ENCODE results near the gene NPIPB12.
"Not testable (repeated sequence)": the region's sequence is repeated elsewhere in the genome, so short reads cannot be mapped to it uniquely, and the experiment has no call there.

NPIPB12 gene

DNA sequence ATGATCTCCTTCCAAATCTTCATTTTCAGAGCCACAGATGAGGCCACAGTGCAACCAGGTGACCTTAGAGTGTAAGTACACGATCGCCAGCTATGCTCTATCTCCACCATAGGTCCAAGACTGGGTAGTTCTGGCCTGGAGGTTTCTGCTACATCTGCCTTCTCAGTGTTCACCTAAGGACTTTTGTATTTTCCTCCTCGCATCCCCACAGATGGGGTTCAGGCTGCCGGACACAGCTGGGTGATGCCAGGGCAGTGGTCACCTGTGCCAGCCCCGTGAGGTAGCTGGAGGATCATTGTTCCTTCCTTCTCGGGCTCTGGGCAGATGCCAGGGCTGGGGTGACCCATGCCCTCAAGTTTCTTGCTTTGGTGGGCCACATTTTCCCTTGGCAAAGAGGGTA, at the start of gene NPIPB12:
NPIPB12 (minus strand) TSS at position 101 of the 400 bp plus-strand sequence.
- H3K4me3 Mint-ChIP-seq; H3K4me1 Mint-ChIP-seq (ENCODE audit: low read depth); H3K36me3 Mint-ChIP-seq (ENCODE audit: low read depth); H3K27ac Mint-ChIP-seq; H3K27me3 Mint-ChIP-seq; DNase-seq; H3K9me3 Mint-ChIP-seq: not testable (repeated sequence)

DNA sequence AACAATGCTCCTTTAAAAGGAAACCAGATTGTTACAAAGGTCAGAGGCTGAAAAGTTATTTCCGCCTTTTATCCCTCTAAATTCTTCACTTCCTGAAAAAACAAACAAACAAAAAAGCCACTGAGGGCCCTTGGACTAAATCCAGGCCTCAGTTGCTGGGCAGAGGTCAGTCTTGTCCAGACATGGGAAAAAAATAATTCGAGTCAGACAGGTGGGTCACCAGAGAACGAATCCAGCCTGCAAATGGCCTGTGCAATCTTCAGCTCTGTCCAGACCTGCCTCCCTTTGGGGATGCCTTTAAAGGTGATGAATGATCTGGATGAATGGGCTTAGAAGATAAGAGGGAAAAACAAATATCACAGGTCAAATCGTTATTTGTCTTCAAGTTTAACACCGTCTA, 15.3 kb upstream of the NPIPB12 start:
- H3K9me3 Mint-ChIP-seq; H3K4me3 Mint-ChIP-seq; H3K36me3 Mint-ChIP-seq (ENCODE audit: low read depth); H3K27me3 Mint-ChIP-seq; DNase-seq; H3K27ac Mint-ChIP-seq; H3K4me1 Mint-ChIP-seq (ENCODE audit: low read depth): not testable (repeated sequence)

GRCh38 chr16:29482276-29482675, 23.9 kb downstream of the NPIPB12 start:
- H3K4me1 Mint-ChIP-seq (ENCODE audit: low read depth); H3K36me3 Mint-ChIP-seq (ENCODE audit: low read depth); H3K27me3 Mint-ChIP-seq; H3K9me3 Mint-ChIP-seq; H3K27ac Mint-ChIP-seq; H3K4me3 Mint-ChIP-seq: not testable (repeated sequence)
- peak; percentile 16 for DNase-seq

- H3K4me3 Mint-ChIP-seq; H3K4me1 Mint-ChIP-seq (ENCODE audit: low read depth); H3K9me3 Mint-ChIP-seq; DNase-seq; H3K27me3 Mint-ChIP-seq; H3K36me3 Mint-ChIP-seq (ENCODE audit: low read depth); H3K27ac Mint-ChIP-seq: not testable (repeated sequence)
Measured at GRCh38 chr16:29472065-29472464, 34.1 kb downstream of the NPIPB12 start.

DNA sequence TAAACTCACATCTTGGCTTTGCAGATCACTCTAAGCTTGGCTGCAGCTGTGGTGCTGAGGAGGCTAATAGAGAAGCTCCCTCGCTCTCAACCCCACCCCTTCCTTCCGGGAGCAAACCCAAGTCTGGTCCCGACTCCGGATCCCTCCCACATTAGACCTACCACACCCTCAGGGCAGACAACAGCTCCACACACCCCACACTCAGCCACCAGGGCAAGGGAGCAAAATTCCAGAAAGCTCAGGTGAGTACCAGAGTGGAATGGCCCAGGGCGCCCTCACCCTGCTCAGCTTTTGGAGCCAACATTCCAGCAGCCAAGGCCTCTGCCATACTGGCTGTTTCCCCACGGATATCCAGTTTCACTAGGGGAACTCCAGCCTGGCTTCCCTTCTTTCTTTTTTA, 36.5 kb downstream of the NPIPB12 start:
- not testable (repeated sequence) for H3K36me3 Mint-ChIP-seq (ENCODE audit: low read depth); H3K9me3 Mint-ChIP-seq; H3K27me3 Mint-ChIP-seq; H3K27ac Mint-ChIP-seq; H3K4me1 Mint-ChIP-seq (ENCODE audit: low read depth); H3K4me3 Mint-ChIP-seq
- peak; percentile 45 for DNase-seq

DNA sequence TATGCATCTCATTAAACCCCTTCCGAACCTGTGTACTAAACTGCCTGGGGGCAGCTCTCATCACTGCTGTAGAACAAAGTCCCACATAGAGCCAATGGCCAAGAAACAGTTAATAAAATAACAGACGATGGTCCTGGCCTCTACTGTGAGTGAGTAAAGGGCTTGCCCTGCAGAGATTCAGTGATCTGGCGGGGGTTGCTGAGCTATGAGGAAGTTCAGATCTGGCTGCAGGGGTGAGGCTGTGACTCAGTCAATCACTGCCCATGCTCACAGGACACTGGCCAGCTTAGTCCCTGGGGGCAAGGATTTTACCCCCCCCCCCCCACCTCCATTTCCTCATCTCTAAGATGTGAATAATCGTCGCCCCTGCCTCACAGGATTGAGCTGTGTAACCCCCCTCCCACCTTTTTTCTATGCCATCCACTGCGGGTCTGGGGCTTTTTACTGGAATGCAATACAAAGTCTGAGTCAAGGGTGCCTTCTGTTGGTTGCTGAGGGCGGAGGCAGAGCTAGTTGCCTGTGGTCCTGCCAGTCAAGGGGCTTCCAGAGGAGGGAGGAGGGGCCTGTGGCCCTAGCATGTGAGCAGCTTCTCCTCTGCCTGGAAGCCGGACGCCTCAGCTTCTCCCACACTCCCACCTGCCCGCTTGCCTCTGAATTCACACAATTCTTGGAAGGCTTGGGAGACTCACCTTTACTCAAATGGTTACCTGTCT, 38.4 kb downstream of the NPIPB12 start:
- H3K27me3 Mint-ChIP-seq; DNase-seq; H3K4me3 Mint-ChIP-seq; H3K27ac Mint-ChIP-seq; H3K4me1 Mint-ChIP-seq (ENCODE audit: low read depth); H3K9me3 Mint-ChIP-seq; H3K36me3 Mint-ChIP-seq (ENCODE audit: low read depth): not testable (repeated sequence)

GRCh38 chr16:29466904-29467303, 39.3 kb downstream of the NPIPB12 start:
- H3K36me3 Mint-ChIP-seq (ENCODE audit: low read depth): not testable (repeated sequence)

GRCh38 chr16:29465985-29466824, 40.0 kb downstream of the NPIPB12 start:
- not testable (repeated sequence) for H3K4me1 Mint-ChIP-seq (ENCODE audit: low read depth); H3K4me3 Mint-ChIP-seq; H3K27me3 Mint-ChIP-seq; H3K27ac Mint-ChIP-seq; H3K9me3 Mint-ChIP-seq; DNase-seq; H3K36me3 Mint-ChIP-seq (ENCODE audit: low read depth)

More at GRCh38 chr16:29466904-29467303, 39.3 kb downstream of the NPIPB12 start:
- not testable (repeated sequence) for H3K4me1 Mint-ChIP-seq (ENCODE audit: low read depth); H3K27ac Mint-ChIP-seq; H3K4me3 Mint-ChIP-seq; H3K9me3 Mint-ChIP-seq; DNase-seq; H3K27me3 Mint-ChIP-seq

GRCh38 chr16:29460647-29461030, 45.6 kb downstream of the NPIPB12 start:
- H3K4me1 Mint-ChIP-seq (ENCODE audit: low read depth); H3K4me3 Mint-ChIP-seq; H3K36me3 Mint-ChIP-seq (ENCODE audit: low read depth); H3K27ac Mint-ChIP-seq; H3K9me3 Mint-ChIP-seq; DNase-seq; H3K27me3 Mint-ChIP-seq: not testable (repeated sequence)

- not testable (repeated sequence) for H3K27me3 Mint-ChIP-seq; DNase-seq; H3K36me3 Mint-ChIP-seq (ENCODE audit: low read depth); H3K27ac Mint-ChIP-seq; H3K4me3 Mint-ChIP-seq; H3K9me3 Mint-ChIP-seq; H3K4me1 Mint-ChIP-seq (ENCODE audit: low read depth)
Measured at GRCh38 chr16:29459706-29460646, 46.2 kb downstream of the NPIPB12 start, which contains the start of gene SULT1A4. Gene SULT1A4, plus strand, starts transcription at chr16:29459913. Its CDS starts 1,473 bp downstream, at chr16:29461386.

GRCh38 chr16:29457660-29458059, 48.5 kb downstream of the NPIPB12 start:
- H3K4me3 Mint-ChIP-seq; H3K36me3 Mint-ChIP-seq (ENCODE audit: low read depth); H3K9me3 Mint-ChIP-seq; H3K27ac Mint-ChIP-seq; H3K4me1 Mint-ChIP-seq (ENCODE audit: low read depth); H3K27me3 Mint-ChIP-seq; DNase-seq: not testable (repeated sequence)

GRCh38 chr16:29454828-29455227, 51.4 kb downstream of the NPIPB12 start:
- not testable (repeated sequence) for H3K27ac Mint-ChIP-seq; H3K4me3 Mint-ChIP-seq; DNase-seq; H3K9me3 Mint-ChIP-seq; H3K36me3 Mint-ChIP-seq (ENCODE audit: low read depth); H3K4me1 Mint-ChIP-seq (ENCODE audit: low read depth); H3K27me3 Mint-ChIP-seq

DNA sequence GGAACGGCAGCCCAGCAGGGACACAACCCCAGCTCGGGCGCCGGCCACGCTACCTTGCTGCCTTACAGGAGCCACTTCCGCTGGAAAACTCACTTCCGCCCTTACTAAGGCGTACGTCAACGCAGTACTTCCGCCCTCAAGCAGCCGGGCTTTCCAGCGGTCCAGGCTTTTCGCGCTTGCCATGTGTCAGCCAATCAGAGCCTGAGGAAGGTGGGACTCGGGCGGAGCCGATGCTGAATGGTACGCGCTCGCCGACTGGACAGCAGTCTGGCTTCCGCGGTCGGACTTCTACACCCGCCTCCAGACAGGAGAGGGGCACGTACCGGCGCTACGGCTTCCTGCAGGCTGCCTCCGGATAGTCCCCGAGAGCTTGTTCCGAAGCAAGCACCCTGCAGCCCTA, 51.9 kb downstream of the NPIPB12 start, which contains the start of the genes BOLA2 and SLX1B:
BOLA2 (minus strand) TSS at position 83 of the 400 bp plus-strand sequence. CDS start 98 bp downstream, outside the sequence.
SLX1B (plus strand) TSS at position 265 of the 400 bp plus-strand sequence.
- not testable (repeated sequence) for H3K4me1 Mint-ChIP-seq (ENCODE audit: low read depth); H3K27ac Mint-ChIP-seq; H3K4me3 Mint-ChIP-seq; H3K9me3 Mint-ChIP-seq; H3K27me3 Mint-ChIP-seq; DNase-seq; H3K36me3 Mint-ChIP-seq (ENCODE audit: low read depth)

- not testable (repeated sequence) for H3K27ac Mint-ChIP-seq; H3K4me1 Mint-ChIP-seq (ENCODE audit: low read depth); H3K9me3 Mint-ChIP-seq; H3K36me3 Mint-ChIP-seq (ENCODE audit: low read depth); H3K27me3 Mint-ChIP-seq; H3K4me3 Mint-ChIP-seq; DNase-seq
Measured at GRCh38 chr16:29453754-29454153, 52.5 kb downstream of the NPIPB12 start.

Data from activated T-cell treated with anti-CD3 and anti-CD28 coated beads, Interleukin-2, amount 50 U/mL, for 24 hours (primary cell).